OCI-LY7 (cell line): ENCODE measurements around the gene GRIK2.

Experiments
- EZH2phosphoT487 ChIP-seq: fragments of 200-600 bp; sonication (generic); IDR thresholded peaks from 2 replicates; pipeline ENCODE4 v1.6.1; 2018; ENCODE audit warnings: low read depth, borderline replicate concordance, mild to moderate bottlenecking, mixed run types, antibody characterized with exemption, low read length, moderate library complexity, mixed read lengths
- TF ChIP-seq, protein P1 (sequence below): fragments of 200-600 bp; sonication (generic); conservative IDR thresholded peaks from 2 replicates; pipeline ENCODE4 v1.5.1; 2014; ENCODE audit warnings: mild to moderate bottlenecking, antibody characterized with exemption, low read length, moderate library complexity, mixed read lengths

DNA sequence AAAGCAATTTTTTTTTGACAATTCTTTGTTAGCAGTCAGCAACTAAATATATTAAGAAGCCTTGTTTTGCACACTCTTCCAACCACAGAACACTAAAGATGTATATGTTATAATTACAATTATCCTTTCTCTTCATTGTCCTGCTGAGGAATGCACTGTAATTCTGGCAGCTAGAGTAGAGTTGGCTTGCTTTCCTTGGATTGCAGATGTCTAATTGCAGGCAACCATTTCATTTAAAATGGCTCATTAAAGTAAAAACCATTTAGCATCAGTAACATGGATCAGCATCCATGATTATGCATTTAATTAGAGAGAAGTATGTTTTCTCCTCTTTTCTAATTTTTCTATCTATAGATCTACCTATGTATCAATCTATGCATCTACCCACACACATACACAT is 335.4 kb downstream of the GRIK2 start:
- TF ChIP-seq, protein P1, sequence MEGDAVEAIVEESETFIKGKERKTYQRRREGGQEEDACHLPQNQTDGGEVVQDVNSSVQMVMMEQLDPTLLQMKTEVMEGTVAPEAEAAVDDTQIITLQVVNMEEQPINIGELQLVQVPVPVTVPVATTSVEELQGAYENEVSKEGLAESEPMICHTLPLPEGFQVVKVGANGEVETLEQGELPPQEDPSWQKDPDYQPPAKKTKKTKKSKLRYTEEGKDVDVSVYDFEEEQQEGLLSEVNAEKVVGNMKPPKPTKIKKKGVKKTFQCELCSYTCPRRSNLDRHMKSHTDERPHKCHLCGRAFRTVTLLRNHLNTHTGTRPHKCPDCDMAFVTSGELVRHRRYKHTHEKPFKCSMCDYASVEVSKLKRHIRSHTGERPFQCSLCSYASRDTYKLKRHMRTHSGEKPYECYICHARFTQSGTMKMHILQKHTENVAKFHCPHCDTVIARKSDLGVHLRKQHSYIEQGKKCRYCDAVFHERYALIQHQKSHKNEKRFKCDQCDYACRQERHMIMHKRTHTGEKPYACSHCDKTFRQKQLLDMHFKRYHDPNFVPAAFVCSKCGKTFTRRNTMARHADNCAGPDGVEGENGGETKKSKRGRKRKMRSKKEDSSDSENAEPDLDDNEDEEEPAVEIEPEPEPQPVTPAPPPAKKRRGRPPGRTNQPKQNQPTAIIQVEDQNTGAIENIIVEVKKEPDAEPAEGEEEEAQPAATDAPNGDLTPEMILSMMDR, result no peak
- no peak for TF ChIP-seq EZH2phosphoT487
